KMS-11 (cell line): ENCODE measurements around the gene PTS.
"Not testable (repeated sequence)": the region's sequence is repeated elsewhere in the genome, so short reads cannot be mapped to it uniquely, and the experiment has no call there.

Experiments used
- H2AFZ ChIP-seq: fragments of 200-600 bp; sonication (generic); 2 replicates; pipeline ENCODE4 v1.6.1; 2016; ENCODE audit warnings: antibody characterized with exemption, mixed run types, low read depth
- H3K27ac ChIP-seq: fragments of 200-600 bp; sonication (generic); 2 replicates; pipeline ENCODE4 v1.6.1; 2016; ENCODE audit warnings: mild to moderate bottlenecking, mixed run types
- H3K27me3 ChIP-seq: fragments of 200-600 bp; sonication (generic); 2 replicates; pipeline ENCODE4 v1.6.1; 2017; ENCODE audit warnings: mild to moderate bottlenecking, low read depth, mixed run types, moderate library complexity; ENCODE audit not compliant: insufficient read depth
- H3K36me3 ChIP-seq: fragments of 200-600 bp; sonication (generic); 2 replicates; pipeline ENCODE4 v1.6.1; 2017; ENCODE audit warnings: mild to moderate bottlenecking, mixed run types; ENCODE audit not compliant: insufficient read depth
- H3K4me1 ChIP-seq: fragments of 200-600 bp; sonication (generic); 2 replicates; pipeline ENCODE4 v1.6.1; 2016; ENCODE audit warnings: mild to moderate bottlenecking, low read depth, mixed run types; ENCODE audit not compliant: poor library complexity, severe bottlenecking
- H3K4me2 ChIP-seq: fragments of 200-600 bp; sonication (generic); 2 replicates; pipeline ENCODE4 v1.7.0; 2016; ENCODE audit warnings: mild to moderate bottlenecking, mixed run types
- H3K4me3 ChIP-seq: fragments of 200-600 bp; sonication (generic); IDR thresholded peaks from 2 replicates; pipeline ENCODE4 v1.6.1; 2017; ENCODE audit warnings: low read depth, low read length, mixed read lengths; ENCODE audit not compliant: insufficient read depth
- H3K79me2 ChIP-seq: fragments of 200-600 bp; sonication (generic); 2 replicates; pipeline ENCODE4 v1.6.1; 2016; ENCODE audit warnings: low read depth, mixed run types; ENCODE audit not compliant: insufficient read depth
- H3K9ac ChIP-seq: fragments of 200-600 bp; sonication (generic); 2 replicates; pipeline ENCODE4 v1.6.1; 2016; ENCODE audit warnings: mild to moderate bottlenecking, mixed run types
- H4K20me1 ChIP-seq: fragments of 200-600 bp; sonication (generic); 2 replicates; pipeline ENCODE4 v1.6.1; 2016; ENCODE audit warnings: mild to moderate bottlenecking, mixed run types; ENCODE audit not compliant: insufficient read depth
- CTCF ChIP-seq: fragments of 200-600 bp; sonication (generic); conservative IDR thresholded peaks from 2 replicates; pipeline ENCODE4 v1.6.1; 2017; ENCODE audit warnings: low read depth, mild to moderate bottlenecking, antibody characterized with exemption, low read length, moderate library complexity, mixed read lengths

The PTS gene

DNA sequence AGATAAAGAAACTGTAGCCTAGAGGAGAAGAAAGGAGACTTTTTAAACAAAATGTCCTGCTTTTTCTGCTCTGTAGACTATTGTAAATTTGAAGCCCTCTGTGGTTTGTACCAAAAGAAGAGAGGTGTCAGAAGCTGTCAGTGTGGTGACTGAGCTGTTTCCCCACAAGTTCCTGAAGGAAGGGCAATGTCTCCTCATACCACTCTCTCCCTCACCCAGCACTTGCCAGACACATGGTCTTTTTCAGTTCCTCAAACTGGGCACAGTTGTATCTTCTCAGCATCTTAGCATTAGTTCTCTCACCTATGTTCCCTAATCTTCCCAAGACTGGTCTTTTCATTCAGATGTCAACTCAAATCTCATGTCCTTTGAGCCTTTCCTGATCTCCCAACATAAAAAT, 46.6 kb upstream of the PTS start:
- TF ChIP-seq CTCF, result no peak
- H3K79me2 ChIP-seq, result no peaks in the 10 kb centered on the region
- H3K9ac ChIP-seq, result no peak overlapping the region
- H3K4me2 ChIP-seq, result no peak overlapping the region
- H3K4me3 ChIP-seq, result no peak overlapping the region
- H3K27me3 ChIP-seq, result no peaks in the 10 kb centered on the region
- H2AFZ ChIP-seq, result no peak overlapping the region
- H3K4me1 ChIP-seq, result no peaks in the 10 kb centered on the region
- no peaks in the 10 kb centered on the region for H3K36me3 ChIP-seq
- H3K27ac ChIP-seq, result no peak overlapping the region
- no peaks in the 10 kb centered on the region for H4K20me1 ChIP-seq

GRCh38 chr11:112182867-112183266, 43.4 kb upstream of the PTS start:
- Histone ChIP-seq H3K27me3 (no peaks in the 10 kb centered on the region), H2AFZ (no peak overlapping the region)

GRCh38 chr11:112185883-112186282, 40.3 kb upstream of the PTS start:
- H3K27ac ChIP-seq, result no peak overlapping the region
- H3K79me2 ChIP-seq, result no peaks in the 10 kb centered on the region
- no peaks in the 10 kb centered on the region for H4K20me1 ChIP-seq
- no peak overlapping the region for H3K9ac ChIP-seq
- H3K4me2 ChIP-seq, result no peak overlapping the region
- H3K27me3 ChIP-seq, result no peaks in the 10 kb centered on the region
- H3K4me3 ChIP-seq, result no peak overlapping the region
- TF ChIP-seq CTCF, result no peak
- no peaks in the 10 kb centered on the region for H3K4me1 ChIP-seq
- no peaks in the 10 kb centered on the region for H3K36me3 ChIP-seq
- H2AFZ ChIP-seq, result no peak overlapping the region

More at GRCh38 chr11:112182867-112183266, 43.4 kb upstream of the PTS start:
- Histone ChIP-seq H3K4me2 (no peak overlapping the region), H3K4me3 (no peak overlapping the region), H3K79me2 (no peaks in the 10 kb centered on the region), H3K9ac (no peak overlapping the region), H4K20me1 (no peaks in the 10 kb centered on the region), H3K27ac (no peak overlapping the region), H3K36me3 (no peaks in the 10 kb centered on the region), H3K4me1 (no peaks in the 10 kb centered on the region)
- no peak for TF ChIP-seq CTCF

DNA sequence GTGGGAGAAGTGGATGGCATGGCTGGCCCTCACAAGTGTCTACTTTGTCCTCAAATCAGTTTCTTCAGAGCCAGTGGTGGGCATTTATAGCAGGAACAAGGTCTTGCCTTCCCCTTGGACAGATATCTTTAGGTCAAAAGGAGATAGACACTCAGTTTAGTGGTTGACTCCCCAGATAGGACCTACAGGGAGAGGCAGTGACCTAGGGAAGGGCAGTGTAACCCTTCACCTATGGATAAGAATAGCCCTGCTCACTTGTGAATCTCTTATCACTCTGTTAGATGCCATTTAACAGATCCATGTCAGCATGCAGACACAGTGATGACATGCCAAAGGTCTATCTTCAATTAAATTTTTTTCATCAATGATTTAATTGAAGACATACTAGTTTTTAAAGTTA, 39.9 kb upstream of the PTS start:
- Histone ChIP-seq H3K9ac (no peak overlapping the region), H2AFZ (no peak overlapping the region), H3K79me2 (no peaks in the 10 kb centered on the region), H3K4me3 (no peak overlapping the region), H3K27ac (no peak overlapping the region), H4K20me1 (no peaks in the 10 kb centered on the region), H3K4me2 (no peak overlapping the region), H3K4me1 (no peaks in the 10 kb centered on the region), H3K36me3 (no peaks in the 10 kb centered on the region), H3K27me3 (no peaks in the 10 kb centered on the region)
- TF ChIP-seq CTCF, result no peak

GRCh38 chr11:112195113-112195512, 31.1 kb upstream of the PTS start:
- H3K27me3 ChIP-seq, H3K4me2 ChIP-seq, H3K36me3 ChIP-seq, H3K9ac ChIP-seq, H2AFZ ChIP-seq, H3K4me3 ChIP-seq, H4K20me1 ChIP-seq, H3K27ac ChIP-seq, H3K4me1 ChIP-seq, H3K79me2 ChIP-seq: not testable (repeated sequence)
